MM.1S (cell line): Measurements from ENCODE around the gene MT2A.

Experiments
- DNase-seq: peaks from one replicate; pipeline ENCODE4 v3.0.0-alpha.2; 2015
- H2AFZ ChIP-seq: fragments of 300-600 bp; sonication (generic); 2 replicates; pipeline ENCODE4 v1.6.0; 2016; ENCODE audit warnings: antibody characterized with exemption, low read length
- H3F3A ChIP-seq: fragments of 300-600 bp; sonication (generic); 2 replicates; pipeline ENCODE4 v1.6.1; 2016; ENCODE audit warnings: mild to moderate bottlenecking, antibody characterized with exemption, low read length, moderate library complexity, mixed read lengths; ENCODE audit not compliant: insufficient read depth
- H3K27ac ChIP-seq: fragments of 300-600 bp; sonication (generic); 2 replicates; pipeline ENCODE4 v1.5.1; 2016; ENCODE audit warnings: mild to moderate bottlenecking, low read length
- H3K27me3 ChIP-seq: fragments of 300-600 bp; sonication (generic); replicated peaks from 2 replicates; pipeline ENCODE4 v1.6.0; 2016; ENCODE audit warnings: low read length; ENCODE audit not compliant: insufficient read depth
- H3K36me3 ChIP-seq: fragments of 300-600 bp; sonication (generic); replicated peaks from 2 replicates; pipeline ENCODE4 v1.6.1; 2016; ENCODE audit warnings: mild to moderate bottlenecking, low read length, mixed read lengths; ENCODE audit not compliant: insufficient read depth
- H3K4me1 ChIP-seq: fragments of 300-600 bp; sonication (generic); 2 replicates; pipeline ENCODE4 v1.6.1; 2016; ENCODE audit warnings: low read length, mixed read lengths
- H3K4me2 ChIP-seq: fragments of 300-600 bp; sonication (generic); 2 replicates; pipeline ENCODE4 v1.6.0; 2016; ENCODE audit warnings: low read depth, low read length
- H3K4me3 ChIP-seq: fragments of 300-600 bp; sonication (generic); 2 replicates; pipeline ENCODE4 v1.5.1; 2016; ENCODE audit warnings: low read length, mixed read lengths
- H3K79me2 ChIP-seq: fragments of 300-600 bp; sonication (generic); 2 replicates; pipeline ENCODE4 v1.6.1; 2016; ENCODE audit warnings: mixed run types, low read length, mixed read lengths
- H3K9ac ChIP-seq: fragments of 300-600 bp; sonication (generic); 2 replicates; pipeline ENCODE4 v1.6.1; 2016; ENCODE audit warnings: low read length, mixed read lengths
- H3K9me2 ChIP-seq: fragments of 300-600 bp; sonication (generic); replicated peaks from 2 replicates; pipeline ENCODE4 v1.6.1; 2016; ENCODE audit warnings: mild to moderate bottlenecking, low read length, mixed read lengths; ENCODE audit not compliant: insufficient read depth
- H3K9me3 ChIP-seq: fragments of 300-600 bp; sonication (generic); replicated peaks from 2 replicates; pipeline ENCODE4 v1.6.1; 2016; ENCODE audit warnings: mild to moderate bottlenecking, low read length, mixed read lengths; ENCODE audit not compliant: insufficient read depth
- H4K20me1 ChIP-seq: fragments of 300-600 bp; sonication (generic); 2 replicates; pipeline ENCODE4 v1.6.1; 2016; ENCODE audit warnings: mild to moderate bottlenecking, low read length, moderate library complexity, mixed read lengths; ENCODE audit not compliant: insufficient read depth
- EZH2 ChIP-seq: fragments of 300-600 bp; sonication (generic); optimal IDR thresholded peaks from 2 replicates; pipeline ENCODE3; 2017; ENCODE audit warnings: low read depth, mild to moderate bottlenecking, antibody characterized with exemption, low read length, mixed read lengths
- EZH2phosphoT487 ChIP-seq: fragments of 300-600 bp; sonication (generic); IDR thresholded peaks from 2 replicates; pipeline ENCODE4 v1.6.1; 2018; ENCODE audit warnings: antibody characterized with exemption, low read length
- TF ChIP-seq, protein P1 (sequence below): fragments of 300-600 bp; sonication (generic); IDR thresholded peaks from 2 replicates; pipeline ENCODE4 v1.5.1; 2016; ENCODE audit warnings: antibody characterized with exemption, low read length, mixed read lengths

The MT2A gene

DNA sequence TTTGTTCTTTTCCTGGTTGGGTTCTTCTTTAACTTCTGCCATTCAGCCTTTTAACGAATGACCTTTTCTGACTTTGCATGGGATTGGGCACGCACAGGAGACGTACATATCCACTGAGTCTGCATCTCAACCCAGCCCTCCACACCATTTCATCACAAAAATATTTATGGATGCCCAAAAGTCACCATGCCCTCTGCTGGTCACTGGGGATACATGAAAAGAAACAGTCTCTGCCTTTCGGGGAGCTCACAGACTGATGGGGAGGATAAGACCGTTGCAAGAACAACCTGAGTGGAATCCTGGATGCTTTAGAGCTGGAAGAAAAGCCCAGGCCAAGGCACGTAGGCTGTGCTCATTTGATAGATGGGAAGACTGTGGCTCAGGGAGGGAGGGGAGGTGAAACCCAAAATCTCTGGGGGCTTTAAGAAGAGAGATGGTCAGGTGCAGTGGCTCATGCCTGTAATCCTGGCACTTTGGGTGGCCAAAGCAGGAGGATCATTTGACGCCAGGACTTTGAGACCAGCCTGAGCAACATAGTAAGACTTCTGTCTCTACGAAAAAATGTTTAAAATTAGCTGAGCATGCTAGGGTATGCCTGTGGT lies 7.9 kb upstream of the MT2A start:
- H3K79me2 ChIP-seq, result no peaks in the 10 kb centered on the region
- H3K36me3 ChIP-seq, result no peaks in the 10 kb centered on the region
- no peaks in the 10 kb centered on the region for H3K9me3 ChIP-seq
- no peak overlapping the region for H2AFZ ChIP-seq
- H3K27ac ChIP-seq, result no peak overlapping the region
- no peak overlapping the region for H3K4me3 ChIP-seq
- no peaks in the 10 kb centered on the region for H4K20me1 ChIP-seq
- H3F3A ChIP-seq, result no peaks in the 10 kb centered on the region
- DNase-seq, result peak; percentile 66
- no peak overlapping the region for H3K9ac ChIP-seq
- TF ChIP-seq, protein P1, sequence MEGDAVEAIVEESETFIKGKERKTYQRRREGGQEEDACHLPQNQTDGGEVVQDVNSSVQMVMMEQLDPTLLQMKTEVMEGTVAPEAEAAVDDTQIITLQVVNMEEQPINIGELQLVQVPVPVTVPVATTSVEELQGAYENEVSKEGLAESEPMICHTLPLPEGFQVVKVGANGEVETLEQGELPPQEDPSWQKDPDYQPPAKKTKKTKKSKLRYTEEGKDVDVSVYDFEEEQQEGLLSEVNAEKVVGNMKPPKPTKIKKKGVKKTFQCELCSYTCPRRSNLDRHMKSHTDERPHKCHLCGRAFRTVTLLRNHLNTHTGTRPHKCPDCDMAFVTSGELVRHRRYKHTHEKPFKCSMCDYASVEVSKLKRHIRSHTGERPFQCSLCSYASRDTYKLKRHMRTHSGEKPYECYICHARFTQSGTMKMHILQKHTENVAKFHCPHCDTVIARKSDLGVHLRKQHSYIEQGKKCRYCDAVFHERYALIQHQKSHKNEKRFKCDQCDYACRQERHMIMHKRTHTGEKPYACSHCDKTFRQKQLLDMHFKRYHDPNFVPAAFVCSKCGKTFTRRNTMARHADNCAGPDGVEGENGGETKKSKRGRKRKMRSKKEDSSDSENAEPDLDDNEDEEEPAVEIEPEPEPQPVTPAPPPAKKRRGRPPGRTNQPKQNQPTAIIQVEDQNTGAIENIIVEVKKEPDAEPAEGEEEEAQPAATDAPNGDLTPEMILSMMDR, result peak; percentile 77
- no peak for TF ChIP-seq EZH2
- H3K4me1 ChIP-seq, result no peaks in the 10 kb centered on the region
- peaks cover 22% of the 10 kb centered on the region; the same call in 1 of the 2 replicates for H3K27me3 ChIP-seq
- H3K9me2 ChIP-seq, result no peaks in the 10 kb centered on the region
- no peak overlapping the region for H3K4me2 ChIP-seq

DNA sequence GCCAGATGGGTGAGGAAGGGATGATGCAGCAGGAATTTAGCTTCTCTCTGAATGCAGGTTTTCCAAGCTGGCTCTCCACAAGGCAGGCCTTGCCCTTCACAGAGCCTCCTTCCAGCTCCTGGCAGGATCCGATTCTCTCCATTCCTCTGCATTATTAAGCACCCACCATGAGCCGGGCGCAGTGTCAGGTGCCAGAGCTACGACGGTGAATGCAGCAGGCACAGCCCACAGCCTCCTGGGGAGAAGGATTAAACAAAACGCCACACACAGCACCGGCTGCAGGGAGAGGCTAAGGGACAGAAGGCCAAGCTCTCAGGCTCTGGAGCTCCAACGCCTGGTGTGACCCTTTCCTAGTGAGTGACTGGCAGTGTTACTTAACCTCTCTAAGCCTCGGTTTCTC lies 7.1 kb upstream of the MT2A start:
- TF ChIP-seq, protein P1, result no peak
- no peak for TF ChIP-seq EZH2phosphoT487
- no peak for TF ChIP-seq EZH2
- no peaks in the 10 kb centered on the region for H3K9me3 ChIP-seq
- no peaks in the 10 kb centered on the region for H3K4me1 ChIP-seq
- no peaks in the 10 kb centered on the region for H3F3A ChIP-seq
- H3K4me2 ChIP-seq, result no peak overlapping the region
- H3K27me3 ChIP-seq, result peaks cover 22% of the 10 kb centered on the region; the same call in 1 of the 2 replicates
- H3K27ac ChIP-seq, result no peak overlapping the region
- H2AFZ ChIP-seq, result no peak overlapping the region
- H3K4me3 ChIP-seq, result no peak overlapping the region
- H3K9me2 ChIP-seq, result no peaks in the 10 kb centered on the region
- no peaks in the 10 kb centered on the region for H4K20me1 ChIP-seq
- DNase-seq, result no peak
- H3K36me3 ChIP-seq, result no peaks in the 10 kb centered on the region
- no peaks in the 10 kb centered on the region for H3K79me2 ChIP-seq
- H3K9ac ChIP-seq, result no peak overlapping the region

DNA sequence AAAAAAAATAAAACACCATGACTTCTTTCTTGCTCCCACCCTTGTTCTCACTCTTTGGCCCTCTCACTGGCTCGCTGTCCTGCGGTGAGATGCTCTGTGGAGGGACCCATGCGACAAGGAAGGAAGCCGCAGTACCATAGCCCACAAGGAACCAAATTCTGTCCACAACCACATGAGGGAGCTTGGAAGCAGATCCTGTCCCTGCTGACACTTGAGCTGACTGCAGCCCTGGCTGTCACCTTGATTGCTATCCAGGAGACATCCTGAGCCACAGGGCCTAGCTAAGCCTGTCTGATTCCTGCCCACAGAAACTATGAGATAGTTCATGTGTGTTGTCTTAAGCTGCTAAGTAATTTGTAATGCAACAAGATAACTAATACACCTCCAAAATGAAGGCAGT lies 4.8 kb upstream of the MT2A start:
- no peak overlapping the region for H3K4me2 ChIP-seq
- H3K9me3 ChIP-seq, result no peaks in the 10 kb centered on the region
- H2AFZ ChIP-seq, result no peak overlapping the region
- no peak overlapping the region for H3K27ac ChIP-seq
- no peaks in the 10 kb centered on the region for H3K36me3 ChIP-seq
- no peak overlapping the region for H3K9ac ChIP-seq
- peak; percentile 13 for DNase-seq
- no peaks in the 10 kb centered on the region for H3K9me2 ChIP-seq
- H3K4me3 ChIP-seq, result no peak overlapping the region
- no peaks in the 10 kb centered on the region for H3K79me2 ChIP-seq
- H3K4me1 ChIP-seq, result no peaks in the 10 kb centered on the region
- TF ChIP-seq EZH2 (no peak), EZH2phosphoT487 (no peak)
- TF ChIP-seq, protein P1, result no peak
- peaks cover 22% of the 10 kb centered on the region; the same call in 1 of the 2 replicates for H3K27me3 ChIP-seq
- H3F3A ChIP-seq, result 0 out of 2 replicates have a peak, but pooled peaks cover 2% of the 10 kb centered on the region
- H4K20me1 ChIP-seq, result no peaks in the 10 kb centered on the region
